Panc1 (cell line): Measurements from ENCODE around the gene ZNF329. TPM values are rescaled to one million over a fixed set of nuclear protein-coding genes. Genes with fewer than 3 reads are reported as not detected.

Source experiments
- ATAC-seq: fragments of 200-7000 bp; cut with Tn5 transposase; 2 replicates; pipeline ENCODE4 v1.9.1; 2020; ENCODE audit warnings: mild to moderate bottlenecking, moderate library complexity
- BruUV-seq: library from RNA; stranded (reverse); fragments of 400-500 nt; replicated peaks from 2 replicates; lab custom pipeline; 2021; lab: Mats Ljungman, UMichigan
- CTCF ChIA-PET: fragments of 300-600 bp; sonication (Branson Sonifier 250); formaldehyde crosslinking; loops from one replicate; lab custom pipeline; 2022; ENCODE audit warnings: antibody characterized with exemption; lab: Charles Lee
- POLR2A ChIA-PET: fragments of 300-600 bp; sonication (Branson Sonifier 250); formaldehyde crosslinking; loops from one replicate; lab custom pipeline; 2022; ENCODE audit warnings: antibody characterized with exemption; lab: Charles Lee
- DNase-seq: peaks from one replicate; pipeline ENCODE4 v3.0.0-alpha.2; 2010; ENCODE audit warnings: low read depth, low spot score
- H3K27ac ChIP-seq: 2 replicates; pipeline ENCODE4 v1.5.1; 2011; ENCODE audit warnings: mild to moderate bottlenecking, low read length, inconsistent platforms
- H3K27me3 ChIP-seq: fragments of 200-500 bp; sonication (Bioruptor generic); 2 replicates; pipeline ENCODE4 v1.6.0; 2014; ENCODE audit warnings: low read length, inconsistent platforms; ENCODE audit not compliant: control insufficient read depth, insufficient read depth
- H3K36me3 ChIP-seq: fragments of 200-500 bp; sonication (Bioruptor generic); 2 replicates; pipeline ENCODE4 v1.5.1; 2014; ENCODE audit warnings: inconsistent platforms, mild to moderate bottlenecking, low read length, moderate library complexity; ENCODE audit not compliant: control insufficient read depth, insufficient read depth
- H3K4me1 ChIP-seq: 2 replicates; pipeline ENCODE4 v1.5.1; 2011; ENCODE audit warnings: inconsistent platforms, mild to moderate bottlenecking, low read length, moderate library complexity; ENCODE audit not compliant: control insufficient read depth, insufficient read depth
- H3K4me3 ChIP-seq, 2 experiments: 2 replicates each; pipeline ENCODE4 v1.5.1; 2011 to 2012; ENCODE audit warnings: low read depth in 2 of 2, low read length in 2 of 2, mild to moderate bottlenecking in 2 of 2, inconsistent platforms in 1 of 2, moderate library complexity in 1 of 2
- H3K9me3 ChIP-seq: fragments of 200-500 bp; sonication (Bioruptor generic); 2 replicates; pipeline ENCODE4 v1.5.1; 2014; ENCODE audit warnings: low read depth, mild to moderate bottlenecking, inconsistent platforms, low read length, moderate library complexity; ENCODE audit not compliant: control insufficient read depth, insufficient read depth
- CTCF ChIP-seq: fragments of 450-650 bp; IDR thresholded peaks from 2 replicates; pipeline ENCODE4 v1.5.1; 2017; ENCODE audit warnings: mild to moderate bottlenecking
- POLR2AphosphoS5 ChIP-seq: IDR thresholded peaks from 2 replicates; pipeline ENCODE4 v1.6.1; 2012; ENCODE audit warnings: mild to moderate bottlenecking, low read depth, low read length, moderate library complexity
- SIN3A ChIP-seq: IDR thresholded peaks from 2 replicates; pipeline ENCODE4 v1.6.1; 2012; ENCODE audit warnings: low read depth, mild to moderate bottlenecking, low read length, moderate library complexity, borderline replicate concordance; ENCODE audit not compliant: insufficient read depth
- TCF7L2 ChIP-seq: IDR thresholded peaks from 2 replicates; pipeline ENCODE4 v1.6.1; 2011; ENCODE audit warnings: mild to moderate bottlenecking, low read depth, low read length, inconsistent platforms
- in situ Hi-C: cut with HindIII; loops from 2 replicates; pipeline ENCODE4 v1.10.0; 2016; ENCODE audit warnings: low sequenced_read_pairs, low pct_unique_long_range_greater_than_20kb
- intact Hi-C: fragments of 100-400 bp; cut with micrococcal nuclease; formaldehyde crosslinking; loops from one replicate; pipeline ENCODE4 v1.10.0; 2022; ENCODE audit not compliant: unreplicated experiment
- total RNA-seq: library from RNA; stranded (reverse); gene quantifications from one replicate; pipeline ENCODE4 v1.2.1, GENCODE V29; 2021; ENCODE audit not compliant: unreplicated experiment
- TF ChIP-seq, protein P1 (sequence below), 2 experiments: IDR thresholded peaks; 2 replicates each; pipeline ENCODE4 v1.6.1; 2011 to 2012; ENCODE audit warnings: low read depth in 2 of 2, control low read depth in 1 of 2, low read length in 1 of 2, mild to moderate bottlenecking in 1 of 2, moderate library complexity in 1 of 2; ENCODE audit not compliant: insufficient read depth in 1 of 2

ZNF329 gene
- total RNA-seq, 1 experiment from 2014 or later, result 12.2 TPM

DNA sequence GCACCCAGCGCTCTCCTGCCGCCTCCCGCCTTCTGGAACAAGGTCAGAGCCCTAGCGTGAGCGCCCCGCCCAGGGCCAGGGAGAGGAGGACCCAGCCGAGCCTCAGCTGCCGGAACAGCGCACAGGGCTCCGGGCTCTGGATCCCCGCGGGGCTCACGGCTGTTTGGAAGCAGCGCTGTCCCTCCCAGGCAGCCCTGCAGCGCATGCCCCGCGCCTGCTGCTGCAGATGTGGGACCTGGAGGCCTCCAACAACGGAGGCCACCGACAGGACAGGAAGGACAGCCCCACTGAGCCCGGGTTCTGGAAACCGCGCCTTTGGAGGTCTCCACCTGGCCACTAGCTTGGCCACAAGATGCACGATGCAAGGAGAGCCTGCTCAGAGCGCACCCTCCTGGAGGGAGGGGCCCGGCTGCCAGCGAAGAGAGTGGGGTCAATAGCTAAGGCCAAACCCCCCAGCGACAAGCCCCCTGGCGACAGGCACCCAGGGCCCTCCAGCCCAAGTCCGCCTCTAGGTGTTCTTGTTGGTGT is 65.2 kb downstream of the ZNF329 start:
- ChIA-PET CTCF (no interaction called here), POLR2A (no interaction called here)
- H3K27me3 ChIP-seq, result no peaks in the 10 kb centered on the region
- no peaks in the 10 kb centered on the region for H3K4me1 ChIP-seq
- peaks cover 10% of the 10 kb centered on the region; the same call in 1 of the 2 replicates for H3K9me3 ChIP-seq
- no peak for TF ChIP-seq POLR2AphosphoS5
- no peak for TF ChIP-seq TCF7L2
- TF ChIP-seq, protein P1, sequence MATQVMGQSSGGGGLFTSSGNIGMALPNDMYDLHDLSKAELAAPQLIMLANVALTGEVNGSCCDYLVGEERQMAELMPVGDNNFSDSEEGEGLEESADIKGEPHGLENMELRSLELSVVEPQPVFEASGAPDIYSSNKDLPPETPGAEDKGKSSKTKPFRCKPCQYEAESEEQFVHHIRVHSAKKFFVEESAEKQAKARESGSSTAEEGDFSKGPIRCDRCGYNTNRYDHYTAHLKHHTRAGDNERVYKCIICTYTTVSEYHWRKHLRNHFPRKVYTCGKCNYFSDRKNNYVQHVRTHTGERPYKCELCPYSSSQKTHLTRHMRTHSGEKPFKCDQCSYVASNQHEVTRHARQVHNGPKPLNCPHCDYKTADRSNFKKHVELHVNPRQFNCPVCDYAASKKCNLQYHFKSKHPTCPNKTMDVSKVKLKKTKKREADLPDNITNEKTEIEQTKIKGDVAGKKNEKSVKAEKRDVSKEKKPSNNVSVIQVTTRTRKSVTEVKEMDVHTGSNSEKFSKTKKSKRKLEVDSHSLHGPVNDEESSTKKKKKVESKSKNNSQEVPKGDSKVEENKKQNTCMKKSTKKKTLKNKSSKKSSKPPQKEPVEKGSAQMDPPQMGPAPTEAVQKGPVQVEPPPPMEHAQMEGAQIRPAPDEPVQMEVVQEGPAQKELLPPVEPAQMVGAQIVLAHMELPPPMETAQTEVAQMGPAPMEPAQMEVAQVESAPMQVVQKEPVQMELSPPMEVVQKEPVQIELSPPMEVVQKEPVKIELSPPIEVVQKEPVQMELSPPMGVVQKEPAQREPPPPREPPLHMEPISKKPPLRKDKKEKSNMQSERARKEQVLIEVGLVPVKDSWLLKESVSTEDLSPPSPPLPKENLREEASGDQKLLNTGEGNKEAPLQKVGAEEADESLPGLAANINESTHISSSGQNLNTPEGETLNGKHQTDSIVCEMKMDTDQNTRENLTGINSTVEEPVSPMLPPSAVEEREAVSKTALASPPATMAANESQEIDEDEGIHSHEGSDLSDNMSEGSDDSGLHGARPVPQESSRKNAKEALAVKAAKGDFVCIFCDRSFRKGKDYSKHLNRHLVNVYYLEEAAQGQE (IDR thresholded peaks at IDR 0.05; ENCODE audit: insufficient read depth in 1 of 2, low read depth in 2 of 2, low read length in 1 of 2), result no peak
- TF ChIP-seq CTCF, result no peak
- no peak for TF ChIP-seq SIN3A
- in situ Hi-C loops (no loop called here), intact Hi-C loops (no loop called here)
- H3K4me3 ChIP-seq, result no peak overlapping the region
- ATAC-seq (no peak), DNase-seq (no peak)
- no peaks in the 10 kb centered on the region for H3K36me3 ChIP-seq
- H3K27ac ChIP-seq, result no peak overlapping the region
- BruUV-seq, result no TSS peak

GRCh38 chr19:58084596-58085347 is 65.8 kb downstream of the ZNF329 start:
- TF ChIP-seq SIN3A (no peak), CTCF (no peak), TCF7L2 (no peak), POLR2AphosphoS5 (no peak)
- TF ChIP-seq, protein P1 (IDR thresholded peaks at IDR 0.05; ENCODE audit: insufficient read depth in 1 of 2, low read depth in 2 of 2, low read length in 1 of 2), result no peak
- BruUV-seq, result no TSS peak
- in situ Hi-C loops, result no loop called here
- H3K4me1 ChIP-seq, result no peaks in the 10 kb centered on the region
- ChIA-PET POLR2A (no interaction called here), CTCF (no interaction called here)
- no peak overlapping the region for H3K27ac ChIP-seq
- DNase-seq, result no peak
- H3K4me3 ChIP-seq, result no peak overlapping the region
- ATAC-seq, result no peak
- intact Hi-C loops, result no loop called here
- peaks cover 10% of the 10 kb centered on the region; the same call in 1 of the 2 replicates for H3K9me3 ChIP-seq
- H3K36me3 ChIP-seq, result no peaks in the 10 kb centered on the region
- H3K27me3 ChIP-seq, result no peaks in the 10 kb centered on the region
